ENCODE data around the gene IGSF21.

The IGSF21 gene

GRCh38 chr1:18351735-18352134 is 244.1 kb downstream of the IGSF21 start:
- Histone ChIP-seq H3K4me1 (ENCODE audit: low read length) (no peaks in the 10 kb centered on the region), H3K9me3 (ENCODE audit: insufficient read depth, low read length) (no peaks in the 10 kb centered on the region), H3K4me3 (ENCODE audit: low read length) (no peak overlapping the region), H3K27me3 (ENCODE audit: low read depth, low read length) (no peaks in the 10 kb centered on the region), H3K36me3 (replicated peaks; ENCODE audit: low read depth, low read length) (no peaks in the 10 kb centered on the region), H4K20me1 (ENCODE audit: insufficient read depth, low read length) (no peaks in the 10 kb centered on the region), H3K4me2 (ENCODE audit: low read length) (no peak overlapping the region), H3K27ac (ENCODE audit: low read length) (no peak overlapping the region), H3K9ac (ENCODE audit: low read length) (no peak overlapping the region), H3K79me2 (ENCODE audit: low read length) (no peaks in the 10 kb centered on the region), H2AFZ (ENCODE audit: low read depth, low read length) (no peak overlapping the region)
- no peak for TF ChIP-seq EZH2phosphoT487 (IDR thresholded peaks at IDR 0.05; ENCODE audit: low read depth)
- TF ChIP-seq, protein P1, sequence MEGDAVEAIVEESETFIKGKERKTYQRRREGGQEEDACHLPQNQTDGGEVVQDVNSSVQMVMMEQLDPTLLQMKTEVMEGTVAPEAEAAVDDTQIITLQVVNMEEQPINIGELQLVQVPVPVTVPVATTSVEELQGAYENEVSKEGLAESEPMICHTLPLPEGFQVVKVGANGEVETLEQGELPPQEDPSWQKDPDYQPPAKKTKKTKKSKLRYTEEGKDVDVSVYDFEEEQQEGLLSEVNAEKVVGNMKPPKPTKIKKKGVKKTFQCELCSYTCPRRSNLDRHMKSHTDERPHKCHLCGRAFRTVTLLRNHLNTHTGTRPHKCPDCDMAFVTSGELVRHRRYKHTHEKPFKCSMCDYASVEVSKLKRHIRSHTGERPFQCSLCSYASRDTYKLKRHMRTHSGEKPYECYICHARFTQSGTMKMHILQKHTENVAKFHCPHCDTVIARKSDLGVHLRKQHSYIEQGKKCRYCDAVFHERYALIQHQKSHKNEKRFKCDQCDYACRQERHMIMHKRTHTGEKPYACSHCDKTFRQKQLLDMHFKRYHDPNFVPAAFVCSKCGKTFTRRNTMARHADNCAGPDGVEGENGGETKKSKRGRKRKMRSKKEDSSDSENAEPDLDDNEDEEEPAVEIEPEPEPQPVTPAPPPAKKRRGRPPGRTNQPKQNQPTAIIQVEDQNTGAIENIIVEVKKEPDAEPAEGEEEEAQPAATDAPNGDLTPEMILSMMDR (IDR thresholded peaks at IDR 0.05; ENCODE audit: low read depth, low read length) = no peak

DNA sequence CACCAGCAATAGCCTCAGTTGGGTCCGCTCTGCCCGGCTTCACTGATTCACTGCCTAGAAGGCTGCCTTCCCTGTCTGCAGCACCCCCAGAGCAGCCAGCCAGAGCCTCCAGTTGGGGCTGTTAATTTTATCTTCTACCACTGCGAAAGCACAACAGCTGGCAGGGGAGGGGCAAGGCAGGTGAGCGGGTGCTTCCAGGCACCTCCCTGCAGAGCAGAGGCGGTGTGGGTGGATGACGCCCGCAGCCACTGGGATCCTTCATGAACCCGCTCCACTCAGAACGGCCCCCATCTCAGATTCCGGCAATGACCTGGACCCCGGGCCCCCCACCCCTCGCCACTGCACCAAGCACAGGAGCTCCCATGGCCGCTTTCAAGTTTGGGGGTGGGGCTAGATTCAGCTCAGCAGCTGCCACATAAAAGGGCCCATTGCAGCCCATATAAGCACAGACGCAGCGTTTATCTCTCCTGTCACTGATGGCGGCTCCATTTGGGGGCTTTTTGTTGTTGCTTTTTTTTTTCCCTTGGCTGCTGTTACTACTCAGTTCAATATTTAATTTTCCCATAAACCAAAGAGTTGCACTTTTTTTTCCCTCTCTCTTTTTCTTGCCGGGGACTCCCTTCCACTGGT is 245.2 kb downstream of the IGSF21 start:
- no peaks in the 10 kb centered on the region for H3K9me3 ChIP-seq (ENCODE audit: insufficient read depth, low read length)
- H3K27me3 ChIP-seq (ENCODE audit: low read depth, low read length) = no peaks in the 10 kb centered on the region
- no peak for TF ChIP-seq EZH2phosphoT487 (IDR thresholded peaks at IDR 0.05; ENCODE audit: low read depth)
- TF ChIP-seq, protein P1 (IDR thresholded peaks at IDR 0.05; ENCODE audit: low read depth, low read length) = no peak
- no peak overlapping the region for H3K9ac ChIP-seq (ENCODE audit: low read length)
- H3K4me1 ChIP-seq (ENCODE audit: low read length) = no peaks in the 10 kb centered on the region
- no peak overlapping the region for H3K4me3 ChIP-seq (ENCODE audit: low read length)
- no peaks in the 10 kb centered on the region for H3K36me3 ChIP-seq (replicated peaks; ENCODE audit: low read depth, low read length)
- H4K20me1 ChIP-seq (ENCODE audit: insufficient read depth, low read length) = no peaks in the 10 kb centered on the region
- no peak overlapping the region for H3K27ac ChIP-seq (ENCODE audit: low read length)
- H3K79me2 ChIP-seq (ENCODE audit: low read length) = no peaks in the 10 kb centered on the region
- no peak overlapping the region for H3K4me2 ChIP-seq (ENCODE audit: low read length)
- H2AFZ ChIP-seq (ENCODE audit: low read depth, low read length) = no peak overlapping the region

GRCh38 chr1:18353528-18353927 is 245.9 kb downstream of the IGSF21 start:
- H3K36me3 ChIP-seq (replicated peaks; ENCODE audit: low read depth, low read length) = no peaks in the 10 kb centered on the region
- H3K4me1 ChIP-seq (ENCODE audit: low read length) = no peaks in the 10 kb centered on the region
- no peaks in the 10 kb centered on the region for H3K27me3 ChIP-seq (ENCODE audit: low read depth, low read length)
- no peak overlapping the region for H3K4me3 ChIP-seq (ENCODE audit: low read length)
- no peaks in the 10 kb centered on the region for H3K79me2 ChIP-seq (ENCODE audit: low read length)
- H3K9ac ChIP-seq (ENCODE audit: low read length) = no peak overlapping the region
- H3K4me2 ChIP-seq (ENCODE audit: low read length) = no peak overlapping the region
- no peak overlapping the region for H2AFZ ChIP-seq (ENCODE audit: low read depth, low read length)
- H4K20me1 ChIP-seq (ENCODE audit: insufficient read depth, low read length) = no peaks in the 10 kb centered on the region
- H3K9me3 ChIP-seq (ENCODE audit: insufficient read depth, low read length) = no peaks in the 10 kb centered on the region
- no peak for TF ChIP-seq EZH2phosphoT487 (IDR thresholded peaks at IDR 0.05; ENCODE audit: low read depth)
- TF ChIP-seq, protein P1 (IDR thresholded peaks at IDR 0.05; ENCODE audit: low read depth, low read length) = no peak
- no peak overlapping the region for H3K27ac ChIP-seq (ENCODE audit: low read length)

DNA sequence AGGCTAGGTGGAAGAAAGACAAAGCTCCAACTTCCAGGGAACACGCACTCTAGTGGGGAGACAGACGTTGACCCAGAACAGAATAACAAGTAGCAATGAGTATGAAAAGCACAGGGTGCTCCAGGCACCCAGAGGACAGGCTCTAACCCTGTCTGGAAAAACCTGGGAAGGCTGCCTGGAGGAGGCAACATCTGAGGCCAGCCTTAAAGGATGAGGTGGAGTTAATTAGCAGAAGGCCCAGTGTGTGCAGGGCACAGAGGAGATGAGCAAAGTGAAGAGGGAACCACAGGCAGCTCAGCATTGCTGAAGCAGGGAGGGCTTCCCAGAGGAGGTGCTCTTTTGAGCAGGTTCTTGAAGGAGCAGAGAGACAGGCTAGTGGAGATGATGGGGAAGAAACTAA is 246.4 kb downstream of the IGSF21 start:
- H3K27ac ChIP-seq (ENCODE audit: low read length) = no peak overlapping the region
- TF ChIP-seq, protein P1 (IDR thresholded peaks at IDR 0.05; ENCODE audit: low read depth, low read length) = no peak
- no peak for TF ChIP-seq EZH2phosphoT487 (IDR thresholded peaks at IDR 0.05; ENCODE audit: low read depth)
- H3K79me2 ChIP-seq (ENCODE audit: low read length) = no peaks in the 10 kb centered on the region
- no peaks in the 10 kb centered on the region for H3K36me3 ChIP-seq (replicated peaks; ENCODE audit: low read depth, low read length)
- no peaks in the 10 kb centered on the region for H4K20me1 ChIP-seq (ENCODE audit: insufficient read depth, low read length)
- H3K4me3 ChIP-seq (ENCODE audit: low read length) = no peak overlapping the region
- H3K9me3 ChIP-seq (ENCODE audit: insufficient read depth, low read length) = no peaks in the 10 kb centered on the region
- no peak overlapping the region for H3K9ac ChIP-seq (ENCODE audit: low read length)
- H3K27me3 ChIP-seq (ENCODE audit: low read depth, low read length) = no peaks in the 10 kb centered on the region
- H3K4me1 ChIP-seq (ENCODE audit: low read length) = no peaks in the 10 kb centered on the region
- no peak overlapping the region for H2AFZ ChIP-seq (ENCODE audit: low read depth, low read length)
- H3K4me2 ChIP-seq (ENCODE audit: low read length) = no peak overlapping the region

Measured in OCI-LY3 (cell line).